ENCODE results near the gene UGP2. TPM values are rescaled to one million over a fixed set of nuclear protein-coding genes. Genes with fewer than 3 reads are reported as not detected.
A peak's percentile ranks its signal among the peaks of the same experiment; 100 is the strongest.
"Not testable (repeated sequence)": the region's sequence is repeated elsewhere in the genome, so short reads cannot be mapped to it uniquely, and the experiment has no call there.

The UGP2 gene
- total RNA-seq, result 10 to 100 TPM; 89.7 to 93.2 TPM

DNA sequence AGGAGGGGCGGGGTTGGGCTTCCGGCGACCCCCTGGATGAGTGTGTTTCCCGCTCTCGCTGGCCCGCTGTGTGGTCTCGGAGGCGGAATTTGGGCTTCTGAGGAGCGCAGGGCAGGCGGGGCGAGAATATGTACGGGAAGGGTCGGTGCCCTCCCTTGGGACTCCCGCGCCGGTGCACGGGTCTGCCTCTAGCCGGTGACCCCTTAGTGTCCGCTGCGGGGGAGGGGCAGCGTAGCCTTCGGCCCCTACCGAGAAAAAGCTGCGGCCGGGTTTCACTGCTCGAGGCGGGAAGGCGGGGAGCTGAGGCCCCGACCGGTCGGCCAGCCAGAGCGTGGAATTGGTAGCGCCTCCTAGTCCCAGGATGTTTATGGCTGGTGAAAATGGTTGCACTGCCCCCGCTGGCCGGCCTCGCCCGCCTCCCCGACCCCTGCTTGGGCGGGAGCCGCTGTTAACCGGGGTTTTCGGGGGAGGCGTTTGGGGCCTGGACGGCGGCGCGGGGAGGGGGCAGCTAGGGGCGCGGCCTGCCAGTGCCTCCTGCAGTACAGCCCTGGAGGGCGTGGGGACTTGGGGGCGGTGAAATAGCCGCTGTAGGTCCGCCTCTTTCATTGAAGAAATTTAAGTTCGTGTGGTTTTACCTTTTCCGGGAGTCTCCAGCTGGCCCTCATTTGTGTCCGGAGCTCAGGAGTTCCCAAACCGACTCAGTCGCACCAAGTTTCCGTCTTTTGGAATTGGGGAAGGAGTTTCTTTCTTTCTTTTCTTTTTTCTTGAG is at the start of gene UGP2:
TSS of gene UGP2 (plus strand) at position 643 of the 769 bp plus-strand sequence. CDS start 290 bp downstream, outside the sequence.
- Mint-ChIP-seq H3K27ac (peak within 1 kb of the TSS; percentile 95), H3K9me3 (no peaks in the 10 kb centered on the region), H3K4me1 (ENCODE audit: low read depth) (peaks cover 50% of the 10 kb centered on the region), H3K4me3 (peak within 1 kb of the TSS; percentile 100), H3K27me3 (ENCODE audit: low read depth) (no peaks in the 10 kb centered on the region), H3K36me3 (ENCODE audit: insufficient read depth in 2 of 2) (peaks cover 1 to 3% of the 10 kb centered on the region in 2 donors)
- ATAC-seq (replicated peaks in 1 of 2) (peak; percentile 72 to 76), DNase-seq (peak; percentile 89)

DNA sequence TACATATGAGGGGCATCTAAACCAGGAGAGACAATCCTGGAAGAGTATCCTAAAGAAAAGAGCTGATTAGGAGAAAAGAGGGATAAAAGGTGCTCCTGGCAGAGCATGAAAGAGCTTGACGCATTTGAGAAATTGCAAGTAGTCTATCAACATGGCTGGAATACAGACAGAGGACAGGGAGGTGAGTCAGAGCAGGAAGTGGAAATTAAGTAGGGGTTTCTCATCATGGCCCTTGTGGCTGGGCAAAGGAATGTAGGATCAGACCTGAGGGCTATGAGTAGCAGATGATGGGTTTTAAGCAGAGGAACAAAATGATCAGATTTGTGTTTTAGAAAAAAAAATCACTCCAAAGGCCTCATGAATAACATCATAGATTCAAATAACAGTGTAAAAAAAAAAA is 49.2 kb upstream of the UGP2 start:
- ATAC-seq (replicated peaks in 1 of 2) (peak in 1 of 2 donors; percentile 41), DNase-seq (no peak)
- H3K4me3 Mint-ChIP-seq, result no peak overlapping the region
- peaks cover 15% of the 10 kb centered on the region for H3K4me1 Mint-ChIP-seq (ENCODE audit: low read depth)
- peaks cover 0 to 4% of the 10 kb centered on the region in 2 donors for H3K36me3 Mint-ChIP-seq (ENCODE audit: insufficient read depth in 2 of 2)
- no peaks in the 10 kb centered on the region for H3K27me3 Mint-ChIP-seq (ENCODE audit: low read depth)
- H3K27ac Mint-ChIP-seq, result no peak overlapping the region
- H3K9me3 Mint-ChIP-seq, result peaks cover 2 to 5% of the 10 kb centered on the region in 2 donors

- Mint-ChIP-seq H3K27me3 (ENCODE audit: low read depth) (no peaks in the 10 kb centered on the region), H3K27ac (no peak overlapping the region), H3K4me1 (ENCODE audit: low read depth) (peaks cover 9% of the 10 kb centered on the region), H3K36me3 (ENCODE audit: insufficient read depth in 2 of 2) (peaks cover 0 to 4% of the 10 kb centered on the region in 2 donors), H3K4me3 (no peak overlapping the region), H3K9me3 (peaks cover 2 to 5% of the 10 kb centered on the region in 2 donors)
- no peak for ATAC-seq (replicated peaks in 1 of 2)
- no peak for DNase-seq
Measured at GRCh38 chr2:63796366-63796765, 45.3 kb upstream of the UGP2 start.

DNA sequence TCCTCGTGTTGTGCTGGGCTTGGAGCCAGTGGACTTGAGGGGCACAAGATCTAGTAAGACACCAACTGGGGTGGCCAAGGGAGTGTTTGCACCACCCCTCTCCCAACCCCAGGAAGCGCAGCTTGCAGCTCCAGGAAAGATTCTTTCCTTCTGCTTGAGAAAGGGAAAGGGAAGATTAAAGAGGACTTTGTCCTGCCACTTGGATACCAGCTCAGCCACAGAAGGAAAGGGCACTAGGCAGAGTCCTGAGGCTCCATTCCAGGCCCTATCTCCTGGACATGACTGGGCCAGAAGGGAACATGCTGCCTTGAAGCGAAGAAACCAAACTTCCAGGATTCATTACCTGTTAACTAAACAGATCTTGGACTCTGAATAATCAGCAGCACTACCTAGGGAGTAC is 44.9 kb upstream of the UGP2 start:
- ATAC-seq (replicated peaks in 1 of 2) (no peak), DNase-seq (no peak)
- H3K36me3 Mint-ChIP-seq (ENCODE audit: insufficient read depth in 2 of 2), result peaks cover 0 to 4% of the 10 kb centered on the region in 2 donors
- no peak overlapping the region for H3K27ac Mint-ChIP-seq
- H3K9me3 Mint-ChIP-seq, result peaks cover 2 to 5% of the 10 kb centered on the region in 2 donors
- no peak overlapping the region for H3K4me3 Mint-ChIP-seq
- H3K27me3 Mint-ChIP-seq (ENCODE audit: low read depth), result no peaks in the 10 kb centered on the region
- H3K4me1 Mint-ChIP-seq (ENCODE audit: low read depth), result peaks cover 9% of the 10 kb centered on the region

- H3K4me3 Mint-ChIP-seq, result no peak overlapping the region
- H3K27me3 Mint-ChIP-seq (ENCODE audit: low read depth), result no peaks in the 10 kb centered on the region
- H3K4me1 Mint-ChIP-seq (ENCODE audit: low read depth), result no peaks in the 10 kb centered on the region
- ATAC-seq (replicated peaks in 1 of 2) (no peak), DNase-seq (no peak)
- H3K27ac Mint-ChIP-seq, result no peak overlapping the region
- H3K36me3 Mint-ChIP-seq (ENCODE audit: insufficient read depth in 2 of 2), result no peaks in the 10 kb centered on the region
- H3K9me3 Mint-ChIP-seq, result no peaks in the 10 kb centered on the region
Measured at GRCh38 chr2:63801455-63801854, 40.2 kb upstream of the UGP2 start.

DNA sequence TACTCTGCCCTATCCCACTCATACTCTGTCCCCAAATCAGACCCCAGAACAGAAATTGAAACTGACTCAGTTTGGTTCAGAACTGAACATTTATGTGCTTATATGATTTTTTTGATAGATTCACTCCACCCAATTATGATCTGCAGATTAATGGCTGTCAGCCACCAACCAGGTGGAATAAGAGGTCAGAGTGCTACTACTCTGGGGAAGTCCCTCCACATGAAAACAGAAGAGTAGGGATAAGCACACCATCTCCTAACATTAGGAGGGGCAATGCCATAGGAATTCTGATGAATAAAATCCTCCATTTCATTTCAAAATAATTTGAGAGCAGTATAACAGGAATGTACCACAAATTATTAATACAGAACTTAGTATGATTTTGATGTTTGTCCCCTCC is 36.3 kb upstream of the UGP2 start:
- Mint-ChIP-seq H3K36me3 (ENCODE audit: insufficient read depth in 2 of 2) (no peaks in the 10 kb centered on the region), H3K4me3 (no peak overlapping the region), H3K27ac (no peak overlapping the region), H3K4me1 (ENCODE audit: low read depth) (no peaks in the 10 kb centered on the region), H3K9me3 (no peaks in the 10 kb centered on the region), H3K27me3 (ENCODE audit: low read depth) (no peaks in the 10 kb centered on the region)
- ATAC-seq (replicated peaks in 1 of 2) (no peak), DNase-seq (no peak)

DNA sequence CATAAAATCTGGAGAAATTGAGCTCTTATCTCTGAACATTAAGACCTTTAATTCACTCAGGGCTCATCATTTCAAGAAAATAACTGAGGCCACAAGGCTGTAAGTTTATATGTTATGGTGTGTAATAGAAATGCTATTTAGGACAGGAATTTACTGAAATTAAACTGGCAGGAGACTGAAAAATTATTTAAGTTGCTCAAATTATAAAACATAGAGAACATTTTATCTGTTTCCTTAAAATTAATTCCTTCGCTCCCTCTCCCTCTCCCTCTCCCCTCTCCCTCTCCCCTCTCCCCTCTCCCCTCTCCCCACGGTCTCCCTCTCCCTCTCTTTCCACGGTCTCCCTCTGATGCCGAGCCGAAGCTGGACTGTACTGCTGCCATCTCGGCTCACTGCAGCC is 33.7 kb upstream of the UGP2 start:
- DNase-seq; H3K27ac Mint-ChIP-seq; H3K4me1 Mint-ChIP-seq (ENCODE audit: low read depth); H3K9me3 Mint-ChIP-seq; ATAC-seq (replicated peaks in 1 of 2); H3K27me3 Mint-ChIP-seq (ENCODE audit: low read depth); H3K36me3 Mint-ChIP-seq (ENCODE audit: insufficient read depth in 2 of 2); H3K4me3 Mint-ChIP-seq: not testable (repeated sequence)

DNA sequence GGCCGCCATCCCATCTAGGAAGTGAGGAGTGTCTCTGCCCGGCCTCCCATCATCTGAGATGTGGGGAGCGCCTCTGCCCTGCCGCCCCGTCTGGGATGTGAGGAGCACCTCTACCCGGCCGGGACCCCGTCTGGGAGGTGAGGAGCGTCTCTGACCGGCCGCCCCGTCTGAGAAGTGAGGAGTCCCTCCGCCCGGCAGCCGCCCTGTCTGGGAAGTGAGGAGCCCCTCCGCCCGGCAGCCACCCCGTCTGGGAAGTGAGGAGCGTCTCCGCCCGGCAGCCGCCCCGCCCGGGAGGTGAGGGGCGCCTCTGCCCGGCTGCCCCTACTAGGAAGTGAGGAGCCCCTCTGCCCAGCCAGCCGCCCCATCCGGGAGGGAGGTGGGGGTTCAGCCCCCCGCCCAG is 32.8 kb upstream of the UGP2 start:
- ATAC-seq (replicated peaks in 1 of 2); H3K36me3 Mint-ChIP-seq (ENCODE audit: insufficient read depth in 2 of 2); H3K27ac Mint-ChIP-seq; H3K4me3 Mint-ChIP-seq; H3K9me3 Mint-ChIP-seq; H3K27me3 Mint-ChIP-seq (ENCODE audit: low read depth); DNase-seq; H3K4me1 Mint-ChIP-seq (ENCODE audit: low read depth): not testable (repeated sequence)

DNA sequence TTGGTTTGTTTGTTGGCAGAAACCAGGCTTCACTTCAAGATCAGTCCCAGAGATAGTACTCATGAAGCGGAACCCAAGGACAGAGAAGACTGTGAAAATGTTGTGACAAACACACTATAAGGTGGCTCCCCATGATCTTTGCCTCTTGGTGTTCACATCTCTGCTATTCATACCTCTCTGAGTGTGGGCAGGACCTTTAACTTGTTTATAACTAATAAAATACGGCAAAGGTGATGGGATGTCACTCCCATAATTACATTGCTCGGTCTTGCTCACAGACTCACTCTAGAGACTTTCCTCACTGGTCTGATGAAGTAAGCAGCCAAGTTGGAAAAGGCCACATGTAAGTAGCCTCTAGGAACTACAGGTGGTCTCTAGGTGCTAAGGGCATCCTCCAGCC is 30.6 kb upstream of the UGP2 start:
- H3K4me3 Mint-ChIP-seq, result no peak overlapping the region
- H3K4me1 Mint-ChIP-seq (ENCODE audit: low read depth), result no peaks in the 10 kb centered on the region
- DNase-seq, result no peak
- H3K36me3 Mint-ChIP-seq (ENCODE audit: insufficient read depth in 2 of 2), result no peaks in the 10 kb centered on the region
- no peaks in the 10 kb centered on the region for H3K27me3 Mint-ChIP-seq (ENCODE audit: low read depth)
- ATAC-seq (replicated peaks in 1 of 2), result no peak
- no peaks in the 10 kb centered on the region for H3K9me3 Mint-ChIP-seq
- H3K27ac Mint-ChIP-seq, result no peak overlapping the region

DNA sequence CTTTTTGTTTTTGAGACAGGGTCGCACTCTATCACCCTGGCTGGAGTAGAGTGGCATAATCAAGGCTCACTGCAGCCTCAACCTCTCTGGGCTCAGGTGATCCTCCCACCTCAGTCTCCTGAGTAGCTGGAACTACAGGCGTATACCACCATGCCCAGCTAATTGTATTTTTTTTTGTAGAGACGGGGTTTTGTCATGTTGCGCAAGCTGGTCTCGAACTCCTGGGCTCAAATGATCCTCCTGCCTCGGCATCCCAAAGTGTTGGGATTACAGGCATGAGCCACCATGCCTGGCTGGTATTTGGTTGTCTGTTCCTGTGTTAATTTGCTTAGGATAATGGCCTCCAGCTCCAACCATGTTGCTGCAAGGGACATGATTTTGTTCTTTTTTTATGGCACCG is 29.8 kb upstream of the UGP2 start:
- not testable (repeated sequence) for H3K27me3 Mint-ChIP-seq (ENCODE audit: low read depth); H3K27ac Mint-ChIP-seq; H3K4me1 Mint-ChIP-seq (ENCODE audit: low read depth); H3K36me3 Mint-ChIP-seq (ENCODE audit: insufficient read depth in 2 of 2); DNase-seq; ATAC-seq (replicated peaks in 1 of 2); H3K9me3 Mint-ChIP-seq; H3K4me3 Mint-ChIP-seq

- ATAC-seq (replicated peaks in 1 of 2) (no peak), DNase-seq (no peak)
- Mint-ChIP-seq H3K36me3 (ENCODE audit: insufficient read depth in 2 of 2) (no peaks in the 10 kb centered on the region), H3K4me1 (ENCODE audit: low read depth) (no peaks in the 10 kb centered on the region), H3K27me3 (ENCODE audit: low read depth) (no peaks in the 10 kb centered on the region), H3K4me3 (no peak overlapping the region), H3K27ac (no peak overlapping the region), H3K9me3 (no peaks in the 10 kb centered on the region)
Measured at GRCh38 chr2:63814114-63814513, 27.6 kb upstream of the UGP2 start.

DNA sequence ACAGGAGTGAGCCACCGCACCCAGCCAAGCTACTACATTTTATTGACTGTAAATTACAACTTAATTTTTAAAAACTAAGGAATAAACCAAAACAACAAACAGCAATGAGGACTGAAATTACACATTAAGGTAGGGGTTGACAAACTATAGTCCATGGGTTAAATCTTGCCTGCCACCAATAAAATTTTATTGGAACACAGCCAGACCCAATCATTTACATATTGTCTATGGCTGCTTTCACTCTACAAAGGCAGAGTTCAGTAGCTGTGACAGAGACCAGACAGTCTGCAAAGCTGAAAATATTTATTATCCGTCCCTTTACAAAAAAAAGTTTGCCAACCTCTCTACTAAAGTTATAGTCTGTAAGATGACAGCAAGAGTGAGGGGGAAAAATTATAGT is 24.3 kb upstream of the UGP2 start:
- no peaks in the 10 kb centered on the region for H3K36me3 Mint-ChIP-seq (ENCODE audit: insufficient read depth in 2 of 2)
- DNase-seq (no peak), ATAC-seq (replicated peaks in 1 of 2) (no peak)
- no peak overlapping the region for H3K4me3 Mint-ChIP-seq
- no peaks in the 10 kb centered on the region for H3K27me3 Mint-ChIP-seq (ENCODE audit: low read depth)
- no peaks in the 10 kb centered on the region for H3K4me1 Mint-ChIP-seq (ENCODE audit: low read depth)
- no peak overlapping the region for H3K27ac Mint-ChIP-seq
- H3K9me3 Mint-ChIP-seq, result no peaks in the 10 kb centered on the region

- ATAC-seq (replicated peaks in 1 of 2) (no peak), DNase-seq (no peak)
- Mint-ChIP-seq H3K4me1 (ENCODE audit: low read depth) (no peaks in the 10 kb centered on the region), H3K27ac (no peak overlapping the region), H3K36me3 (ENCODE audit: insufficient read depth in 2 of 2) (no peaks in the 10 kb centered on the region), H3K27me3 (ENCODE audit: low read depth) (no peaks in the 10 kb centered on the region), H3K9me3 (no peaks in the 10 kb centered on the region), H3K4me3 (no peak overlapping the region)
Measured at GRCh38 chr2:63818271-63818670, 23.4 kb upstream of the UGP2 start.

DNA sequence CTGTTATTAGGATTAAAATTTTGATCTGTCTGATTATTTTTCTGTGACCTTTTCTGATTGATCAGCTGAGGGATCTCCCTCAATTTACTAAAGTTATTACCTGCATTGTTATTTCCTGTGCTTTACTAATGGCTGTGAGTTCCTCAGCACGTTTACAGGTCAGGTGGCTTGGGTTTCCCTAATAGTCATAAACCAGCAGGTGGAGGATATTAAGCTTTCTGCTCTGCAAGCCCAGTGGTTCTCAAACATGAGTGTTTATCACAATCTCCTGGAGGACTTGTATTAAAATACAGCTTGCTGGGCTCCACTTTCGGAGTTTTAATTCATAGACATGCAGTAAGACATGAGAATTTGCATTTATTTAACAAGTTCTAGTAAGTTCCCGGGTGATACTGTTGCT is 22.4 kb upstream of the UGP2 start:
- Mint-ChIP-seq H3K9me3 (no peaks in the 10 kb centered on the region), H3K27me3 (ENCODE audit: low read depth) (no peaks in the 10 kb centered on the region), H3K4me1 (ENCODE audit: low read depth) (no peaks in the 10 kb centered on the region), H3K36me3 (ENCODE audit: insufficient read depth in 2 of 2) (no peaks in the 10 kb centered on the region), H3K27ac (no peak overlapping the region), H3K4me3 (no peak overlapping the region)
- DNase-seq (no peak), ATAC-seq (replicated peaks in 1 of 2) (no peak)

Data from activated T-cell treated with anti-CD3 and anti-CD28 coated beads, Interleukin-2, amount 50 U/mL, for 72 hours (primary cell).